GM12878 (cell line): ENCODE data around the gene ZNF469. TPM values are rescaled to one million over a fixed set of nuclear protein-coding genes. Genes with fewer than 3 reads are reported as not detected.

Experiments used
- ATAC-seq: fragments of 200-7000 bp; cut with Tn5 transposase; 3 replicates; pipeline ENCODE4 v1.9.1; 2020; ENCODE audit warnings: mild to moderate bottlenecking, moderate library complexity
- BruUV-seq: library from RNA; stranded (reverse); fragments of 400-500 nt; replicated peaks from 2 replicates; lab custom pipeline; 2021; lab: Mats Ljungman, UMichigan
- CTCF ChIA-PET: fragments of 300-600 bp; sonication (Branson Sonifier 250); formaldehyde crosslinking; extraction: SDS; loops from one replicate; lab custom pipeline; 2021; ENCODE audit warnings: inconsistent platforms; lab: Yijun Ruan, JAX
- POLR2A ChIA-PET: fragments of 350-600 bp; formaldehyde crosslinking; extraction: SDS; loops from one replicate; lab custom pipeline; 2021; ENCODE audit warnings: inconsistent platforms; lab: Charles Lee
- RAD21 ChIA-PET: fragments of 300-600 bp; sonication (Branson Sonifier 250); formaldehyde crosslinking; loops from one replicate; lab custom pipeline; 2023; ENCODE audit warnings: antibody characterized with exemption; ENCODE audit not compliant: unreplicated experiment; lab: Charles Lee
- SMC1A ChIA-PET: fragments of 300-600 bp; sonication (Branson Sonifier 250); formaldehyde crosslinking; loops from one replicate; lab custom pipeline; 2023; ENCODE audit not compliant: unreplicated experiment, uncharacterized antibody; lab: Charles Lee
- DNase-seq: peaks from one replicate; pipeline ENCODE4 v3.0.0-alpha.2; 2011; ENCODE audit warnings: low read depth, low spot score
- FAIRE-seq: peaks from 3 replicates; lab custom pipeline; 2011; peaks lifted over from hg19 to GRCh38; lab: Jason Lieb, UNC
- H2AFZ ChIP-seq: 2 replicates; pipeline ENCODE4 v1.6.0; 2011; ENCODE audit warnings: low read depth, low read length, control low read depth; ENCODE audit not compliant: control insufficient read depth
- H3K27ac ChIP-seq: 2 replicates; pipeline ENCODE4 v1.5.1; 2011; ENCODE audit warnings: control low read depth; ENCODE audit not compliant: control insufficient read depth, insufficient read depth
- H3K27me3 ChIP-seq, 2 experiments: replicated peaks in 1 of 2; 2 replicates each; pipeline versions ENCODE4 v1.6.0 to v1.6.1; 2011; ENCODE audit warnings: low read length in 1 of 2; ENCODE audit not compliant: control insufficient read depth in 2 of 2, insufficient read depth in 2 of 2
- H3K36me3 ChIP-seq, 2 experiments: 2 replicates each; pipeline ENCODE4 v1.5.1; 2011; ENCODE audit warnings: low read length in 1 of 2; ENCODE audit not compliant: control insufficient read depth in 2 of 2, insufficient read depth in 2 of 2
- H3K4me1 ChIP-seq: 2 replicates; pipeline ENCODE4 v1.6.1; 2011; ENCODE audit warnings: mild to moderate bottlenecking, low read length, moderate library complexity, mixed read lengths; ENCODE audit not compliant: control insufficient read depth, insufficient read depth
- H3K4me2 ChIP-seq: 2 replicates; pipeline ENCODE4 v1.6.0; 2011; ENCODE audit warnings: control low read depth; ENCODE audit not compliant: control insufficient read depth, insufficient read depth
- H3K4me3 ChIP-seq: fragments of 200-600 bp; sonication (generic); 2 replicates; pipeline ENCODE4 v1.5.1; 2016
- H3K79me2 ChIP-seq: 2 replicates; pipeline ENCODE4 v1.6.0; 2011; ENCODE audit warnings: low read length; ENCODE audit not compliant: control insufficient read depth, insufficient read depth
- H3K9ac ChIP-seq: 2 replicates; pipeline ENCODE4 v1.8.0; 2011; ENCODE audit warnings: low read length, control low read depth, mixed read lengths; ENCODE audit not compliant: control insufficient read depth, insufficient read depth
- H3K9me3 ChIP-seq: replicated peaks from 3 replicates; pipeline ENCODE4 v1.5.1; 2011; ENCODE audit warnings: mild to moderate bottlenecking, low read length; ENCODE audit not compliant: control insufficient read depth, insufficient read depth
- H4K20me1 ChIP-seq: 2 replicates; pipeline ENCODE4 v1.6.0; 2011; ENCODE audit not compliant: control insufficient read depth, insufficient read depth
- BRCA1 ChIP-seq: IDR thresholded peaks from 2 replicates; pipeline ENCODE4 v1.6.1; 2011; ENCODE audit warnings: low read depth, low read length, improper control_type of control experiment
- HCFC1 ChIP-seq: fragments of 150-350 bp; IDR thresholded peaks from 2 replicates; pipeline ENCODE4 v1.6.1; 2014; ENCODE audit warnings: low read length
- MXI1 ChIP-seq: fragments of 150-350 bp; IDR thresholded peaks from 2 replicates; pipeline ENCODE4 v1.6.1; 2011; ENCODE audit warnings: low read depth, mild to moderate bottlenecking, inconsistent platforms, low read length, improper control_type of control experiment
- NFXL1 ChIP-seq: fragments of 450-650 bp; IDR thresholded peaks from 2 replicates; pipeline ENCODE4 v1.6.1; 2017; ENCODE audit warnings: antibody characterized with exemption, mild to moderate bottlenecking, borderline replicate concordance
- NRF1 ChIP-seq: conservative IDR thresholded peaks from 2 replicates; pipeline ENCODE4 v1.6.1; 2011; ENCODE audit warnings: mild to moderate bottlenecking, low read depth, low read length, improper control_type of control experiment
- SMARCA5 ChIP-seq: fragments of 450-650 bp; IDR thresholded peaks from 2 replicates; pipeline ENCODE4 v1.6.1; 2017; ENCODE audit warnings: mild to moderate bottlenecking
- SPI1 ChIP-seq: IDR thresholded peaks from 2 replicates; pipeline ENCODE4 v1.6.1; 2011; ENCODE audit warnings: low read depth, mild to moderate bottlenecking, low read length, moderate library complexity, borderline replicate concordance; ENCODE audit not compliant: insufficient read depth
- STAT3 ChIP-seq: IDR thresholded peaks from 2 replicates; pipeline ENCODE4 v1.6.1; 2011; ENCODE audit warnings: low read depth, low read length, improper control_type of control experiment
- ZNF274 ChIP-seq: IDR thresholded peaks from one replicate; pipeline ENCODE4 v1.8.0; 2011; ENCODE audit not compliant: insufficient read length, insufficient read depth
- WGBS: methylation state at CpG from one replicate; pipeline ENCODE4 v1.1.6; 2016; ENCODE audit warnings: low lambda C conversion rate; ENCODE audit not compliant: insufficient replicate concordance, insufficient coverage; ENCODE audit errors: missing lambda C conversion rate; 5-methylcytosine and 5-hydroxymethylcytosine counted together
- in situ Hi-C: fragments of 300-500 bp; cut with MboI; formaldehyde crosslinking; loops from 9 replicates; pipeline ENCODE4 v1.14.3; 2018; ENCODE audit warnings: mixed read lengths
- intact Hi-C: fragments of 100-400 bp; cut with micrococcal nuclease; formaldehyde crosslinking; loops from one replicate; pipeline ENCODE4 v1.14.2; 2022; ENCODE audit not compliant: unreplicated experiment
- polyA plus RNA-seq, 11 experiments: library from polyadenylated mRNA; depleted of rRNA in 4 of 11; unstranded in 6 of 11; stranded (reverse) in 5 of 11; fragments of >200 nt; fragmentation: Nextera tagmentation in 4 of 11; fragmentation: Illumina TruSeq in 1 of 11; extraction: Ambion mirVana in 4 of 11; extraction: Trizol in 1 of 11; gene quantifications; 1 replicate in 1 of 11; 2 replicates in 10 of 11; pipeline versions ENCODE4 v1.2.1 to v1.2.3, GENCODE V29; 2011 to 2016; ENCODE audit warnings: inconsistent platforms in 2 of 11, missing spikeins in 2 of 11, low read depth in 1 of 11
- total RNA-seq, 4 experiments: library from RNA; depleted of rRNA in 3 of 4; stranded (reverse); fragments of >200 nt in 3 of 4; fragmentation: Illumina TruSeq in 1 of 4; extraction: Trizol in 1 of 4; gene quantifications; 2 replicates each; pipeline versions ENCODE4 v1.2.1 to v1.2.3, GENCODE V29; 2013 to 2021
- TF ChIP-seq, protein P1 (sequence below): fragments of 450-650 bp; formaldehyde crosslinking; IDR thresholded peaks from 2 replicates; pipeline ENCODE4 v1.5.0; 2022; ENCODE audit warnings: mild to moderate bottlenecking, missing genetic modification characterization
- TF ChIP-seq, protein P2 (sequence below): IDR thresholded peaks from 2 replicates; pipeline ENCODE4 v1.6.1; 2012; ENCODE audit warnings: low read depth, low read length, improper control_type of control experiment
- TF ChIP-seq, protein P3 (sequence below): IDR thresholded peaks from 2 replicates; pipeline ENCODE4 v1.6.1; 2012; ENCODE audit warnings: mild to moderate bottlenecking, low read depth, low read length

ZNF469 gene
- total and polyA plus RNA-seq, 10 of the 15 experiments (the other 5 are each of a cell fraction or from before 2014, with no cell fraction given): 0.01 to 0.21 (median 0.04) TPM; not detected in 3

DNA sequence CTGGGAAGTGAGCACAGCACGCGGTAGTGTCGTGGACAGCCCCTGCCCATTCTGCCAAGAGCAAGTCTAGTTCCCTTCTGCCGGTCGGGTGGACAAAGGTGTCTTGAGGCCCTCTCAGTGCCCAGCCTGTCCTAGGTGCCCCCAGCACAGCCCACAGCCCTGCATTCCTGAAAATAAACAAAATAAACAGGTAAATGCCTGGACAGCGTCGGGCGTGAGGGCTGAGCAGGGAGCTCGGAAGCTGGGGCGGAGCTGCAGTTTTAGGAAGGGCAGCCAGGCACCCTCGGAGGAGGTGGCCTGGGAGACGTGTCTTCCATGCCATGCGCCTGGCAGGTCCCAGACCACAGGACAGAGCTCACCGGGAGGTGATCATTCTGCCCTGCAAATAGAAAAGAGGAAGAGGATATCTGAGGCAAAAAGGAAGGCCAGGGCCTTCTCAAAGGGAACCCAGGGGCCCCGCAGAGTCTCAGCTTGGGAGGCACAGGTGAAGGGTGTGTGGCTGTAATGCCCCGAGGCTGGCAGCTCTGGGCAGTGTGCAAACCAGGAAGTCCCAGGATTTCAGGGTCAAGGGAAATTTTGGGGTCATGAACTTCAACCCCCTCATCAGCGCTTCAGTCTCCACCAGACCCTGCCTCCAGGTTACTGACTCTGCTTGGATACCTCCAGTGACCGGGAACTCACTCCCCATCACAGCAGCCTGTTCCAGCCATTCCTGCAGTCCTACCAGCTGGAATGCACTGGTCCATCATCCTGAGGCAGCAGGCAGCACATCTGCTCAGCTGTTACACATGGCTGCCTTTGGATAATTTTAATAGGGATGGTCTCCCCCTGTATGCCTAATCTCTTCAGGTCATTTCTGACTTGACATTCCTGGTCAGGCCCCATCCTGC is 1.7 kb downstream of the ZNF469 start (continued):
- TF ChIP-seq, protein P1, sequence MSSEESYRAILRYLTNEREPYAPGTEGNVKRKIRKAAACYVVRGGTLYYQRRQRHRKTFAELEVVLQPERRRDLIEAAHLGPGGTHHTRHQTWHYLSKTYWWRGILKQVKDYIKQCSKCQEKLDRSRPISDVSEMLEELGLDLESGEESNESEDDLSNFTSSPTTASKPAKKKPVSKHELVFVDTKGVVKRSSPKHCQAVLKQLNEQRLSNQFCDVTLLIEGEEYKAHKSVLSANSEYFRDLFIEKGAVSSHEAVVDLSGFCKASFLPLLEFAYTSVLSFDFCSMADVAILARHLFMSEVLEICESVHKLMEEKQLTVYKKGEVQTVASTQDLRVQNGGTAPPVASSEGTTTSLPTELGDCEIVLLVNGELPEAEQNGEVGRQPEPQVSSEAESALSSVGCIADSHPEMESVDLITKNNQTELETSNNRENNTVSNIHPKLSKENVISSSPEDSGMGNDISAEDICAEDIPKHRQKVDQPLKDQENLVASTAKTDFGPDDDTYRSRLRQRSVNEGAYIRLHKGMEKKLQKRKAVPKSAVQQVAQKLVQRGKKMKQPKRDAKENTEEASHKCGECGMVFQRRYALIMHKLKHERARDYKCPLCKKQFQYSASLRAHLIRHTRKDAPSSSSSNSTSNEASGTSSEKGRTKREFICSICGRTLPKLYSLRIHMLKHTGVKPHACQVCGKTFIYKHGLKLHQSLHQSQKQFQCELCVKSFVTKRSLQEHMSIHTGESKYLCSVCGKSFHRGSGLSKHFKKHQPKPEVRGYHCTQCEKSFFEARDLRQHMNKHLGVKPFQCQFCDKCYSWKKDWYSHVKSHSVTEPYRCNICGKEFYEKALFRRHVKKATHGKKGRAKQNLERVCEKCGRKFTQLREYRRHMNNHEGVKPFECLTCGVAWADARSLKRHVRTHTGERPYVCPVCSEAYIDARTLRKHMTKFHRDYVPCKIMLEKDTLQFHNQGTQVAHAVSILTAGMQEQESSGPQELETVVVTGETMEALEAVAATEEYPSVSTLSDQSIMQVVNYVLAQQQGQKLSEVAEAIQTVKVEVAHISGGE (CRISPR knock-in tag): no peak

DNA sequence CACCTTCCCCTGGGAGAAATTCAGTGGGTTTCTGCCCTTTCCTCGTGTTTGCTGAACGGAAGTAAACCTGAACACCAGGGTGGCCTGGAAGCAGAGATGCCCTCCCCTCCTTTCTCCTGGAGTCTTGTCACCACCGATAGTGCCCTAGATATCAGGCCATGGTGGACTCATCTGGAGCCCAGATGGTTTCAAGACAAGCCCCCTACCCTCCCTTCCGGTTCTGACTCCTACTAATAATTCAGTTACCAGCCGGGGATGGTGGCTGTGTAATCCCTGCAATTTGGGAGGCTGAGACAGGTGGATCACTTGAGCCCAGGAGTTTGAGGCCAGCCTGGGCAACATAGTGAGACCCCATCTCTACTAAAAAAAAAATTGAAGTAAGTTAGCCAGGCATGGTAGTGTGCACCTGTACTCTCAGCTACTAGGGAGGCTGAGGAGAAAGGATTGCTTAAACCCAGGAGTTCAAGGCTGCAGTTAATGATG is 2.4 kb downstream of the ZNF469 start:
- SMC1A ChIA-PET: no interaction called here
- Histone ChIP-seq H3K4me2 (no peak overlapping the region), H3K79me2 (no peaks in the 10 kb centered on the region), H3K36me3 (no peaks in the 10 kb centered on the region), H4K20me1 (no peaks in the 10 kb centered on the region), H3K9ac (no peak overlapping the region), H3K4me1 (no peaks in the 10 kb centered on the region), H3K27ac (no peak overlapping the region), H2AFZ (no peak overlapping the region), H3K4me3 (no peak overlapping the region), H3K9me3 (no peaks in the 10 kb centered on the region; the same call in 2 of the 3 replicates), H3K27me3 (peaks cover 5 to 17% of the 10 kb centered on the region in 2 experiments; a peak in 3 of 4 replicates)
- BruUV-seq: no TSS peak
- FAIRE-seq (no peak), DNase-seq (no peak), ATAC-seq (no peak)
- intact Hi-C loops: no loop called here
- TF ChIP-seq STAT3 (no peak), NRF1 (no peak), MXI1 (no peak), ZNF274 (no peak), SPI1 (no peak), BRCA1 (no peak), SMARCA5 (no peak), HCFC1 (no peak), NFXL1 (no peak)
- TF ChIP-seq, protein P2, sequence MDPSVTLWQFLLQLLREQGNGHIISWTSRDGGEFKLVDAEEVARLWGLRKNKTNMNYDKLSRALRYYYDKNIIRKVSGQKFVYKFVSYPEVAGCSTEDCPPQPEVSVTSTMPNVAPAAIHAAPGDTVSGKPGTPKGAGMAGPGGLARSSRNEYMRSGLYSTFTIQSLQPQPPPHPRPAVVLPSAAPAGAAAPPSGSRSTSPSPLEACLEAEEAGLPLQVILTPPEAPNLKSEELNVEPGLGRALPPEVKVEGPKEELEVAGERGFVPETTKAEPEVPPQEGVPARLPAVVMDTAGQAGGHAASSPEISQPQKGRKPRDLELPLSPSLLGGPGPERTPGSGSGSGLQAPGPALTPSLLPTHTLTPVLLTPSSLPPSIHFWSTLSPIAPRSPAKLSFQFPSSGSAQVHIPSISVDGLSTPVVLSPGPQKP: no peak
- TF ChIP-seq, protein P3, sequence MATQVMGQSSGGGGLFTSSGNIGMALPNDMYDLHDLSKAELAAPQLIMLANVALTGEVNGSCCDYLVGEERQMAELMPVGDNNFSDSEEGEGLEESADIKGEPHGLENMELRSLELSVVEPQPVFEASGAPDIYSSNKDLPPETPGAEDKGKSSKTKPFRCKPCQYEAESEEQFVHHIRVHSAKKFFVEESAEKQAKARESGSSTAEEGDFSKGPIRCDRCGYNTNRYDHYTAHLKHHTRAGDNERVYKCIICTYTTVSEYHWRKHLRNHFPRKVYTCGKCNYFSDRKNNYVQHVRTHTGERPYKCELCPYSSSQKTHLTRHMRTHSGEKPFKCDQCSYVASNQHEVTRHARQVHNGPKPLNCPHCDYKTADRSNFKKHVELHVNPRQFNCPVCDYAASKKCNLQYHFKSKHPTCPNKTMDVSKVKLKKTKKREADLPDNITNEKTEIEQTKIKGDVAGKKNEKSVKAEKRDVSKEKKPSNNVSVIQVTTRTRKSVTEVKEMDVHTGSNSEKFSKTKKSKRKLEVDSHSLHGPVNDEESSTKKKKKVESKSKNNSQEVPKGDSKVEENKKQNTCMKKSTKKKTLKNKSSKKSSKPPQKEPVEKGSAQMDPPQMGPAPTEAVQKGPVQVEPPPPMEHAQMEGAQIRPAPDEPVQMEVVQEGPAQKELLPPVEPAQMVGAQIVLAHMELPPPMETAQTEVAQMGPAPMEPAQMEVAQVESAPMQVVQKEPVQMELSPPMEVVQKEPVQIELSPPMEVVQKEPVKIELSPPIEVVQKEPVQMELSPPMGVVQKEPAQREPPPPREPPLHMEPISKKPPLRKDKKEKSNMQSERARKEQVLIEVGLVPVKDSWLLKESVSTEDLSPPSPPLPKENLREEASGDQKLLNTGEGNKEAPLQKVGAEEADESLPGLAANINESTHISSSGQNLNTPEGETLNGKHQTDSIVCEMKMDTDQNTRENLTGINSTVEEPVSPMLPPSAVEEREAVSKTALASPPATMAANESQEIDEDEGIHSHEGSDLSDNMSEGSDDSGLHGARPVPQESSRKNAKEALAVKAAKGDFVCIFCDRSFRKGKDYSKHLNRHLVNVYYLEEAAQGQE: no peak
- CTCF ChIA-PET: no interaction called here
- POLR2A ChIA-PET: no interaction called here
- RAD21 ChIA-PET: no interaction called here
- in situ Hi-C loops: no loop called here
- 23% methylated on average over 5 of the region's 5 CpGs for WGBS
